HG03139 (cell line): ENCODE data around the gene TRIP12.
"Not testable (repeated sequence)": the region's sequence is repeated elsewhere in the genome, so short reads cannot be mapped to it uniquely, and the experiment has no call there.

ENCODE experiments used
- ATAC-seq: cut with Tn5 transposase; IDR thresholded peaks from one replicate; pipeline ENCODE4 v1.9.1; 2021; ENCODE audit not compliant: unreplicated experiment

Gene TRIP12

GRCh38 chr2:229779650-229780049 lies 142.2 kb downstream of the TRIP12 start:
- no peak for ATAC-seq

- ATAC-seq = no peak
Measured at GRCh38 chr2:229777716-229778115, 144.1 kb downstream of the TRIP12 start.

GRCh38 chr2:229775614-229776313 lies 146.0 kb downstream of the TRIP12 start:
- no peak for ATAC-seq

- ATAC-seq = no peak
Measured at GRCh38 chr2:229774237-229774636, 147.6 kb downstream of the TRIP12 start.

GRCh38 chr2:229768235-229768634 lies 153.6 kb downstream of the TRIP12 start:
- no peak for ATAC-seq

GRCh38 chr2:229765721-229766120 lies 156.1 kb downstream of the TRIP12 start:
- no peak for ATAC-seq

GRCh38 chr2:229761663-229762062 lies 160.1 kb downstream of the TRIP12 start:
- no peak for ATAC-seq

- ATAC-seq = not testable (repeated sequence)
Measured at GRCh38 chr2:229757462-229757861, 164.3 kb downstream of the TRIP12 start.

GRCh38 chr2:229752970-229753729 lies 168.7 kb downstream of the TRIP12 start:
- ATAC-seq = no peak

- ATAC-seq = no peak
Measured at GRCh38 chr2:229749779-229750178, 172.0 kb downstream of the TRIP12 start.

GRCh38 chr2:229748950-229749349 lies 172.9 kb downstream of the TRIP12 start:
- ATAC-seq = no peak

GRCh38 chr2:229742691-229743090 lies 179.1 kb downstream of the TRIP12 start:
- ATAC-seq = not testable (repeated sequence)

- ATAC-seq = no peak
Measured at GRCh38 chr2:229740279-229740678, 181.5 kb downstream of the TRIP12 start.

- no peak for ATAC-seq
Measured at GRCh38 chr2:229738024-229738625, 183.7 kb downstream of the TRIP12 start.

GRCh38 chr2:229734410-229734809 lies 187.4 kb downstream of the TRIP12 start:
- no peak for ATAC-seq

GRCh38 chr2:229733611-229734245 lies 188.1 kb downstream of the TRIP12 start:
- ATAC-seq = no peak

GRCh38 chr2:229732897-229733296 lies 188.9 kb downstream of the TRIP12 start:
- no peak for ATAC-seq

GRCh38 chr2:229731916-229732315 lies 189.9 kb downstream of the TRIP12 start:
- no peak for ATAC-seq

GRCh38 chr2:229731363-229731762 lies 190.4 kb downstream of the TRIP12 start:
- no peak for ATAC-seq

- ATAC-seq = no peak
Measured at GRCh38 chr2:229728370-229728769, 193.4 kb downstream of the TRIP12 start.

GRCh38 chr2:229726643-229727042 lies 195.2 kb downstream of the TRIP12 start:
- no peak for ATAC-seq
